ENCODE measurements around the gene ZP2. TPM values are rescaled to one million over a fixed set of nuclear protein-coding genes. Genes with fewer than 3 reads are reported as not detected.

ZP2 gene
- total RNA-seq, 1 donor from 2014 or later, result not detected

- H3K27me3 Mint-ChIP-seq (ENCODE audit: low read depth), result peaks cover 40% of the 10 kb centered on the region
- H3K4me1 Mint-ChIP-seq, result peaks cover 4% of the 10 kb centered on the region
- H3K4me3 Mint-ChIP-seq, result no peak overlapping the region
- TF ChIP-seq, protein P1, sequence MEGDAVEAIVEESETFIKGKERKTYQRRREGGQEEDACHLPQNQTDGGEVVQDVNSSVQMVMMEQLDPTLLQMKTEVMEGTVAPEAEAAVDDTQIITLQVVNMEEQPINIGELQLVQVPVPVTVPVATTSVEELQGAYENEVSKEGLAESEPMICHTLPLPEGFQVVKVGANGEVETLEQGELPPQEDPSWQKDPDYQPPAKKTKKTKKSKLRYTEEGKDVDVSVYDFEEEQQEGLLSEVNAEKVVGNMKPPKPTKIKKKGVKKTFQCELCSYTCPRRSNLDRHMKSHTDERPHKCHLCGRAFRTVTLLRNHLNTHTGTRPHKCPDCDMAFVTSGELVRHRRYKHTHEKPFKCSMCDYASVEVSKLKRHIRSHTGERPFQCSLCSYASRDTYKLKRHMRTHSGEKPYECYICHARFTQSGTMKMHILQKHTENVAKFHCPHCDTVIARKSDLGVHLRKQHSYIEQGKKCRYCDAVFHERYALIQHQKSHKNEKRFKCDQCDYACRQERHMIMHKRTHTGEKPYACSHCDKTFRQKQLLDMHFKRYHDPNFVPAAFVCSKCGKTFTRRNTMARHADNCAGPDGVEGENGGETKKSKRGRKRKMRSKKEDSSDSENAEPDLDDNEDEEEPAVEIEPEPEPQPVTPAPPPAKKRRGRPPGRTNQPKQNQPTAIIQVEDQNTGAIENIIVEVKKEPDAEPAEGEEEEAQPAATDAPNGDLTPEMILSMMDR (conservative IDR thresholded peaks at IDR 0.05), result no peak
- H3K9me3 Mint-ChIP-seq, result peaks cover 5% of the 10 kb centered on the region
- no peak for DNase-seq (ENCODE audit: low read depth, low spot score)
- H3K36me3 Mint-ChIP-seq (ENCODE audit: low read depth), result no peaks in the 10 kb centered on the region
- no peak overlapping the region for H3K27ac Mint-ChIP-seq (ENCODE audit: unreplicated experiment)
Observed at GRCh38 chr16:21192991-21193390, 18.4 kb downstream of the ZP2 start.

DNA sequence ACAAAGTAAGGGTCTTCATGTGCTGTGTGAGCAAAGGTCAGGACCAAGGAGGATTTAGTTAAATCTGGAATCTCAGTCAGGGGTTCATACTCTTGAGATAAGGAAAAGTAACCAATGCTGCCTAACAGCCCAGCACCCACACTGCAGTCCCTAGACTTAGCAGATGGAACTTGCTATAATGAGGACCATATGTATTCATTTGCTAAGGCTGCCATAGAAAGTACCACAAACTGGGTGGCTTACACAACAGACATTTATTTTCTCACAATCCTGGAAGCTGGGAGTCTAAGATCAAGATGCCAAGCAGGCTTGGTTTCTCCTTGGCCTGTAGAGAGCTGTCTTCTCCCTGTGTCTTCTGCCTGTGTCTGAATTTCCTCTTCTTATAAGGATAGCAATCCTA, 20.8 kb downstream of the ZP2 start:
- DNase-seq (ENCODE audit: low read depth, low spot score), result no peak
- H3K36me3 Mint-ChIP-seq (ENCODE audit: low read depth), result no peaks in the 10 kb centered on the region
- TF ChIP-seq, protein P1 (conservative IDR thresholded peaks at IDR 0.05), result no peak
- peaks cover 15% of the 10 kb centered on the region for H3K4me1 Mint-ChIP-seq
- peaks cover 5% of the 10 kb centered on the region for H3K9me3 Mint-ChIP-seq
- no peak overlapping the region for H3K4me3 Mint-ChIP-seq
- H3K27me3 Mint-ChIP-seq (ENCODE audit: low read depth), result peaks cover 35% of the 10 kb centered on the region
- no peak overlapping the region for H3K27ac Mint-ChIP-seq (ENCODE audit: unreplicated experiment)

- no peak for DNase-seq (ENCODE audit: low read depth, low spot score)
- Mint-ChIP-seq H3K27ac (ENCODE audit: unreplicated experiment) (no peak overlapping the region), H3K27me3 (ENCODE audit: low read depth) (peaks cover 35% of the 10 kb centered on the region), H3K4me3 (no peak overlapping the region), H3K4me1 (peaks cover 15% of the 10 kb centered on the region), H3K9me3 (peaks cover 5% of the 10 kb centered on the region), H3K36me3 (ENCODE audit: low read depth) (no peaks in the 10 kb centered on the region)
- TF ChIP-seq, protein P1 (conservative IDR thresholded peaks at IDR 0.05), result no peak
Observed at GRCh38 chr16:21190013-21190412, 21.4 kb downstream of the ZP2 start.

- Mint-ChIP-seq H3K4me1 (peaks cover 15% of the 10 kb centered on the region), H3K36me3 (ENCODE audit: low read depth) (peaks cover 3% of the 10 kb centered on the region), H3K27me3 (ENCODE audit: low read depth) (peaks cover 29% of the 10 kb centered on the region), H3K27ac (ENCODE audit: unreplicated experiment) (no peak overlapping the region), H3K9me3 (peaks cover 5% of the 10 kb centered on the region), H3K4me3 (no peak overlapping the region)
- TF ChIP-seq, protein P1 (conservative IDR thresholded peaks at IDR 0.05), result no peak
- DNase-seq (ENCODE audit: low read depth, low spot score), result no peak
Observed at GRCh38 chr16:21189311-21189710, 22.1 kb downstream of the ZP2 start.

DNA sequence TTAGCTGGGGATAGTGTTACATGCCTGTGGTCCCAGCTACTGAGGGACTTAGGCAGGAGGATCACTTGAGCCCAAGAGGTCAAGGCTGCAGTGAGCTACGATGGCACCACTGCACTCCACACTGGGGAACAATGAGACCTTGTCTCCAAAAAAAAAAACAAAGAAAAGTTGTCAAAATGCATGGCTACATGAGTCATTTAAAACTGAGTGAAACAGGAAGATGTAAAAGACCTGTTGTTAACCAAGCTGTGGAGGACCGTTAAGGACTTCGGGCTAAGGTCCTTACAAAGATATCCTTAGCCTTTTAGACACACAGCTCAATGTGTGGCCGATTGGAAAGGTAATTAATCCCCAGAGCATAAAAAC, 25.1 kb downstream of the ZP2 start:
- Mint-ChIP-seq H3K9me3 (peaks cover 13% of the 10 kb centered on the region), H3K4me3 (no peak overlapping the region), H3K36me3 (ENCODE audit: low read depth) (peaks cover 22% of the 10 kb centered on the region), H3K4me1 (peaks cover 15% of the 10 kb centered on the region), H3K27me3 (ENCODE audit: low read depth) (peaks cover 16% of the 10 kb centered on the region), H3K27ac (ENCODE audit: unreplicated experiment) (peak overlapping the region; percentile 62)
- TF ChIP-seq, protein P1 (conservative IDR thresholded peaks at IDR 0.05), result no peak
- DNase-seq (ENCODE audit: low read depth, low spot score), result no peak

Data from neural crest cell (in vitro differentiated cells).